Loucy (cell line): ENCODE results near the gene AK6.

ENCODE experiments used
- H2AFZ ChIP-seq: fragments of 200-600 bp; sonication (generic); 2 replicates; pipeline ENCODE4 v1.6.0; 2016; ENCODE audit warnings: antibody characterized with exemption, mild to moderate bottlenecking, low read length, moderate library complexity
- H3F3A ChIP-seq: fragments of 200-600 bp; 2 replicates; pipeline ENCODE4 v1.6.0; 2016; ENCODE audit warnings: antibody characterized with exemption, low read depth, mild to moderate bottlenecking
- H3K27me3 ChIP-seq: fragments of 200-600 bp; sonication (generic); 2 replicates; pipeline ENCODE4 v1.6.1; 2014; ENCODE audit warnings: low read length, mild to moderate bottlenecking; ENCODE audit not compliant: insufficient read depth, poor library complexity, severe bottlenecking
- H3K36me3 ChIP-seq: fragments of 200-600 bp; sonication (generic); 2 replicates; pipeline ENCODE4 v1.6.1; 2016; ENCODE audit warnings: low read length; ENCODE audit not compliant: insufficient read depth
- H3K4me1 ChIP-seq: fragments of 200-600 bp; sonication (generic); 2 replicates; pipeline ENCODE4 v1.5.1; 2014; ENCODE audit warnings: low read length, mild to moderate bottlenecking; ENCODE audit not compliant: insufficient read depth, poor library complexity, severe bottlenecking
- H3K4me2 ChIP-seq: fragments of 200-600 bp; sonication (generic); 2 replicates; pipeline ENCODE4 v1.6.0; 2014; ENCODE audit warnings: antibody characterized with exemption, low read length, low read depth, mild to moderate bottlenecking; ENCODE audit not compliant: poor library complexity, severe bottlenecking
- H3K4me3 ChIP-seq: fragments of 200-600 bp; sonication (generic); 2 replicates; pipeline ENCODE4 v1.5.1; 2014; ENCODE audit warnings: low read length, mild to moderate bottlenecking, mixed read lengths; ENCODE audit not compliant: poor library complexity, severe bottlenecking
- H3K79me2 ChIP-seq: fragments of 200-600 bp; sonication (generic); 2 replicates; pipeline ENCODE4 v1.6.1; 2014; ENCODE audit warnings: low read length; ENCODE audit not compliant: insufficient read depth
- H3K9ac ChIP-seq: fragments of 200-600 bp; sonication (generic); 2 replicates; pipeline ENCODE4 v1.6.0; 2014; ENCODE audit warnings: mild to moderate bottlenecking, low read depth, low read length, moderate library complexity; ENCODE audit not compliant: poor library complexity, severe bottlenecking
- H3K9me2 ChIP-seq: fragments of 200-600 bp; sonication (generic); replicated peaks from 2 replicates; pipeline ENCODE4 v1.6.1; 2016; ENCODE audit warnings: low read depth, low read length, mixed read lengths
- H3K9me3 ChIP-seq: fragments of 200-600 bp; sonication (generic); 2 replicates; pipeline ENCODE4 v1.6.1; 2014; ENCODE audit warnings: mild to moderate bottlenecking, antibody characterized with exemption, low read length, low read depth; ENCODE audit not compliant: insufficient read depth
- H4K20me1 ChIP-seq: fragments of 200-600 bp; sonication (generic); 2 replicates; pipeline ENCODE4 v1.6.0; 2014; ENCODE audit warnings: antibody characterized with exemption, low read length, mild to moderate bottlenecking; ENCODE audit not compliant: insufficient read depth, poor library complexity, severe bottlenecking
- CTCF ChIP-seq: fragments of 200-600 bp; sonication (generic); conservative IDR thresholded peaks from 2 replicates; pipeline ENCODE4 v1.5.1; 2014; ENCODE audit warnings: mild to moderate bottlenecking, antibody characterized with exemption, low read length
- EZH2phosphoT487 ChIP-seq: fragments of 200-600 bp; IDR thresholded peaks from 2 replicates; pipeline ENCODE4 v1.6.1; 2018; ENCODE audit warnings: antibody characterized with exemption, mild to moderate bottlenecking, moderate library complexity, borderline replicate concordance

The AK6 gene

DNA sequence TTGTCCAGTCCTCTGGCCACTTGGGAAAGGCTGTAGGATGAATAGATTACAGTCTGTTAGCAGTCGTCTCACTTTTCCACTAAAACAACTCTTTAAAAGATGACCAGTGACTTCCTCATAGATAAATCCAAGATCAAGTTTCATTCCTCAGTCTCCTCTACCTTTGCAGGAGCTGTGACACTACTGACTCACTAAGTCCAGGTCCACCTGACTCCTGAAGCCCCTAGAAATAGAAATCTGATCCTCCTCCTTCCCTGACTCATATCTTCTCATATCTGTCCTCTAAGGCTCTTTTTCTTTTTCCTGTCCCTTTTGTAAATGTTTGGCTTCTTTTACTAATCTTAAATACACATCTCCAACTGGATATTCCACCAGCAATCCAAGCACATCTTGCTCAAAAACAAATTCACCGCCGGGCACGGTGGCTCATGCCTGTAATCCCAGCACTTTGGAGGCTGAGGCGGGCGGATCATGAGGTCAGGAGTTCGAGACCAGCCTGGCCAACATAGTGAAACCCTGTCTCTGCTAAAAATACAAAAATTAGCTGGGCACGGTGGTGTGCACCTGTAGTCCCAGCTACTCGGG lies 39.3 kb downstream of the AK6 start:
- H3K79me2 ChIP-seq: no peaks in the 10 kb centered on the region
- H4K20me1 ChIP-seq: no peaks in the 10 kb centered on the region
- H2AFZ ChIP-seq: no peak overlapping the region
- no peaks in the 10 kb centered on the region for H3K27me3 ChIP-seq
- H3K9me2 ChIP-seq: no peaks in the 10 kb centered on the region
- no peaks in the 10 kb centered on the region for H3K9me3 ChIP-seq
- no peak overlapping the region for H3K4me2 ChIP-seq
- no peak for TF ChIP-seq EZH2phosphoT487
- no peak for TF ChIP-seq CTCF
- H3K4me3 ChIP-seq: no peak overlapping the region
- H3K9ac ChIP-seq: no peak overlapping the region
- H3K36me3 ChIP-seq: no peaks in the 10 kb centered on the region
- peaks cover 11% of the 10 kb centered on the region for H3K4me1 ChIP-seq
- H3F3A ChIP-seq: no peaks in the 10 kb centered on the region

DNA sequence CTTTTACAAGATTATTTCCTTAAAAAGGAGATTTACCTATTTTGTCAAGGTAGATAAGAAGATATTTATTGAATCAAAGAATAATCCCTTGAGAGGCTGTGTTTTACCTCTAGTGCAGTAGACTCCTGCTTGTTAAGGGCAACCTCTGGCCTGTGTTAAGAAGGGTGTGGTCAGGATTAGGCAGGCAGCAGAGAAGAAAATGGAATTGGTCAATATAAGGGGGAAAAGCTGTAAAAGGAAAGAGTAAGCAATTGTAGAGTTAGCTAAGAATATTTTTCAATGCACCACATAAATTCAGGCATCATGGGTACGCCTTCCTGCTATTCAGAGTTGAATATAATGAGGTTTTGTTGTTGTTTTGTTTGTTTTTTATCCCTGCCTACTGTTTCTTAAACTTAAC lies 43.0 kb downstream of the AK6 start:
- TF ChIP-seq EZH2phosphoT487 (no peak), CTCF (no peak)
- H3K9me2 ChIP-seq: no peaks in the 10 kb centered on the region
- H3F3A ChIP-seq: no peaks in the 10 kb centered on the region
- H3K4me3 ChIP-seq: no peak overlapping the region
- H2AFZ ChIP-seq: no peak overlapping the region
- no peak overlapping the region for H3K9ac ChIP-seq
- H3K79me2 ChIP-seq: no peaks in the 10 kb centered on the region
- H3K9me3 ChIP-seq: no peaks in the 10 kb centered on the region
- H3K4me2 ChIP-seq: no peak overlapping the region
- H3K4me1 ChIP-seq: no peaks in the 10 kb centered on the region
- no peaks in the 10 kb centered on the region for H3K36me3 ChIP-seq
- no peaks in the 10 kb centered on the region for H4K20me1 ChIP-seq
- no peaks in the 10 kb centered on the region for H3K27me3 ChIP-seq

- Histone ChIP-seq H3K4me2 (no peak overlapping the region), H3K9me2 (no peaks in the 10 kb centered on the region), H3K9me3 (no peaks in the 10 kb centered on the region), H3K4me3 (no peak overlapping the region), H3K79me2 (no peaks in the 10 kb centered on the region), H3K27me3 (no peaks in the 10 kb centered on the region), H3K36me3 (no peaks in the 10 kb centered on the region; the same call in 1 of the 2 replicates), H2AFZ (no peak overlapping the region), H3F3A (no peaks in the 10 kb centered on the region), H3K9ac (no peak overlapping the region), H4K20me1 (no peaks in the 10 kb centered on the region), H3K4me1 (no peaks in the 10 kb centered on the region)
- TF ChIP-seq EZH2phosphoT487: no peak
- no peak for TF ChIP-seq CTCF
Observed at GRCh38 chr5:69317391-69317790, 51.9 kb downstream of the AK6 start.
